IPS-NIHi7 (cell line): ENCODE measurements around the gene PRSS38.

Source experiments
- DNase-seq: peaks from one replicate; pipeline ENCODE4 v3.0.0; 2012; ENCODE audit warnings: mixed read lengths; ENCODE audit errors: extremely low spot score

PRSS38 gene

GRCh38 chr1:227885135-227885647, 69.7 kb downstream of the PRSS38 start:
- no peak for DNase-seq

GRCh38 chr1:227885648-227886502, 70.4 kb downstream of the PRSS38 start:
- DNase-seq, result no peak

DNA sequence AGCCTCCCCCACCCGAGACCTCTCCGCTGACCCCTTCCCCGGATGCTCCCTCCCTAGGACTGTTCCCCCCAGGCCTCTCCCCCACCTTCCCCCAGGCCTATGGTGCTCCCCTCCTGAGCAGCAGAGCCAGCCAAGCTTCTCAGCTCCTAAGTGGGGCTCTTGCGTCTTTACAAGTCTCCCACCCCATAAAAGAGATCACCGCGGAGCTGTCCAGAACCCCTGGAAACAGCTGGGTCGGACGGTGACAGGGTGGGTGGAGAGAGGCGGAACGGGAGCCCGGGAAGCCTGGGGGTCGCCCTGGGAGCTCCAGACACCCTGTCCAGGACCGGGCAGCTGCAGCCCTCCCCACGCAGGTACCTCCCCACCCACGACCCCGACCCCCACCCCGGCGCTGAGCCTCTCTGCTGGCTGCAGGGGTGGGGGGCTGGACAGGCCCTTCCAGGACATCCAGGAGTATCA, 71.1 kb downstream of the PRSS38 start:
- no peak for DNase-seq

DNA sequence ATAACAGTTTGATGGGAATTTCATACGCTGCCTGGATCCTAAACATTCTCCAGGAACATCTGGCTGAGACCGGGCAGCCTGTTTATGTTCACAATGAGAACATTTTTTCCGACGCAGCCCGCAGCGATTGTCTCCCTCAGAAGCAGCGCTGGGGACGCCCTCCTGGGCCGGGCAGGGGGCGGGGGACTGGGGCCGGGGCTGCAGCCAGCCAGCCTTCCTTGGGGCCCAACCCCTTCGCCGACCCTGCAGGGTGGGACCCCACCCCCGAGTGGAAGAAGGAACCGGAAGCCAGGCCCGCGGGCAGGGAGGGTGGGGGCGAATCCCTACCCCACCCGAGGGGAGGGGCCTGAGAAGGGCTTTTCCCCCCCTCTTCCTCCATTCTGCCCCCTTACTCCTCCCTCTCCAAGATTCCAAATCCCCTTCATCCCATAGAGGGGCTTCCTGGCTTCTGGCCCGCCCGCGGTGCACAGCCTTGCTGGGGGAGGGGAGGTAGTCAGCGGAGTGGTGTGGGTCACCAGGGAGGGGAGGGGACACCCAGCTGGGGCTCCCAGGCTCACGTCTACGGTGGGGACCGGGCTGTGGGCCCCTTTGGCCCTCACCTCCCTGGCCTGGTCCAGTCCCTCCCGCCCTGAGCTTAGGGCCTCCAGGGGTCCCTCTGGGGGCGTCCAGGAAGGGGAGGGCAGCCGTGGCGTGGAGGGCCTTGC, 71.7 kb downstream of the PRSS38 start:
- DNase-seq, result peak; percentile 72

GRCh38 chr1:227887697-227888403, 72.4 kb downstream of the PRSS38 start:
- DNase-seq, result peak; percentile 78

- no peak for DNase-seq
These were observed 73.0 kb downstream of the PRSS38 start for GRCh38 chr1:227888404-227889046.

GRCh38 chr1:227889047-227889862, 73.8 kb downstream of the PRSS38 start:
- DNase-seq, result no peak

- DNase-seq, result no peak
These were observed 74.5 kb downstream of the PRSS38 start for GRCh38 chr1:227889863-227890405.

GRCh38 chr1:227890451-227891222, 75.2 kb downstream of the PRSS38 start:
- no peak for DNase-seq

- DNase-seq, result no peak
These were observed 75.9 kb downstream of the PRSS38 start for GRCh38 chr1:227891223-227891954.

DNA sequence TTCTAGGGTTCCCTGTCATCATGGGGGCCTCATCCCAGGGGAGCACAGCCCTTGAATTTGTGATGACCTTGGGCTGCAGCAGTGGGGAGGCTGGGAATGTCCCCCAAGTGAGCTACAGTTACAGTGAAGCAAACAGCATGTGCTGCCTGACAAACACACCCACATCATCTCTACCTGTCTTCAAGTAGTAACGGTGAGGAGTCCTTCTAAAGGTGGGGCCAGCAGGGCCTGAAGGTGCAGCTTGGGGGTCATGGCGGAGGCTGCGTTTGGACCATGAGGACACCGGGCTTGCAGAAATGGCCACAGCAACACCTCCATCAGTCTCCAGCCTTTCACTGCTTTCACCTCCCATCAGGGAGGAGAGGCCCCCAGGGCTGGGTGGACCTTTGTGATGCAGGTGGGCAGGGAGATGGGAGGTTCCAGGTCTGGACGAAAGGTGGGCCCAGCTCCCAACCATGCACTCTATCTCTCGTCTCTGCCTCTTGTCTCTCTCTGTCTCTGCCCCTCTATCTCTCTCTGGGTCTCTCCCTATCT, 76.5 kb downstream of the PRSS38 start:
- DNase-seq, result no peak

GRCh38 chr1:227892489-227893299, 77.2 kb downstream of the PRSS38 start:
- DNase-seq, result peak; percentile 66

- DNase-seq, result no peak
These were observed 77.9 kb downstream of the PRSS38 start for GRCh38 chr1:227893300-227893948.

- no peak for DNase-seq
These were observed 78.7 kb downstream of the PRSS38 start for GRCh38 chr1:227893949-227894721.

- no peak for DNase-seq
These were observed 79.5 kb downstream of the PRSS38 start for GRCh38 chr1:227894831-227895451.
